C4-2B (cell line): ENCODE measurements around the gene CILP2.

ENCODE experiments used
- CTCF ChIP-seq: fragments of 450-650 bp; conservative IDR thresholded peaks from 2 replicates; pipeline ENCODE4 v1.5.1; 2017; ENCODE audit warnings: mild to moderate bottlenecking
- ZFX ChIP-seq: fragments of 450-650 bp; IDR thresholded peaks from 2 replicates; pipeline ENCODE4 v1.6.1; 2017

GRCh38 chr19:19502808-19503602 lies 35.1 kb upstream of the CILP2 start:
- no peak for TF ChIP-seq CTCF
- no peak for TF ChIP-seq ZFX
